Uterus (tissue), 4 donors: Measurements from ENCODE around the gene RIPOR1. TPM values are rescaled to one million over a fixed set of nuclear protein-coding genes. Genes with fewer than 3 reads are reported as not detected.

Source experiments
- DNase-seq, 2 donors: peaks; one replicate each; pipeline ENCODE4 v3.0.0-alpha.2; 2019 to 2020
- H3K27ac ChIP-seq, 2 donors: fragments of 200-600 bp; sonication (generic); 1 replicate in 1 of 2; 2 replicates in 1 of 2; pipeline ENCODE4 v1.5.1; 2016 to 2018
- H3K27me3 ChIP-seq, 2 donors: fragments of 200-600 bp; sonication (generic); one replicate each; pipeline ENCODE4 v1.5.1; 2018 to 2019; ENCODE audit warnings: control low read depth in 1 of 2
- H3K36me3 ChIP-seq, 2 donors: fragments of 200-600 bp; sonication (generic); one replicate each; pipeline ENCODE4 v1.5.1; 2019; ENCODE audit warnings: control low read depth in 1 of 2
- H3K4me1 ChIP-seq, 2 donors: fragments of 200-600 bp; sonication (generic); one replicate each; pipeline ENCODE4 v1.5.1; 2018 to 2019; ENCODE audit warnings: control low read depth in 1 of 2
- H3K4me3 ChIP-seq, 2 donors: fragments of 200-600 bp; sonication (generic); 1 replicate in 1 of 2; 2 replicates in 1 of 2; pipeline ENCODE4 v1.5.1; 2018 to 2019; ENCODE audit warnings: mild to moderate bottlenecking in 1 of 2
- H3K9me3 ChIP-seq, 2 donors: fragments of 200-600 bp; sonication (generic); one replicate each; pipeline ENCODE4 v1.5.1; 2019; ENCODE audit warnings: control low read depth in 1 of 2
- CTCF ChIP-seq, 4 experiments: fragments of 200-600 bp in 2 of 4; fragments of 450-650 bp in 2 of 4; sonication (generic) in 2 of 4; IDR thresholded peaks; one replicate each; pipeline ENCODE4 v1.5.1; 2016 to 2019; ENCODE audit warnings: antibody characterized with exemption in 4 of 4, mild to moderate bottlenecking in 2 of 4, moderate library complexity in 1 of 4
- POLR2A ChIP-seq, 2 donors: fragments of 450-650 bp; IDR thresholded peaks; one replicate each; pipeline ENCODE4 v1.6.1; 2016; ENCODE audit warnings: antibody characterized with exemption in 2 of 2, mild to moderate bottlenecking in 1 of 2, moderate library complexity in 1 of 2
- intact Hi-C: fragments of 100-400 bp; cut with DNase I; formaldehyde crosslinking; loops from one replicate; pipeline ENCODE4 v1.15.1; 2023; ENCODE audit warnings: low total_unique reads
- total RNA-seq, 4 donors: library from RNA; depleted of rRNA in 3 of 4; stranded (reverse); fragments of >200 nt in 3 of 4; gene quantifications; one replicate each; pipeline versions ENCODE4 v1.1.0 to v1.2.4, GENCODE V29; 2014 to 2023
- donor health status: DM: yes; HTN: yes; CAD: no.

RIPOR1 gene
- total RNA-seq, 4 donors from 2014 or later: 48.2 to 137 (median 57.4) TPM

- no peaks in the 10 kb centered on the region for H3K36me3 ChIP-seq
- H3K27me3 ChIP-seq: no peaks in the 10 kb centered on the region
- peaks cover 0 to 15% of the 10 kb centered on the region in 2 donors for H3K4me1 ChIP-seq
- H3K27ac ChIP-seq: no peak overlapping the region
- intact Hi-C loops: no loop called here
- TF ChIP-seq POLR2A (IDR thresholded peaks at IDR 0.05): no peak
- TF ChIP-seq CTCF (IDR thresholded peaks at IDR 0.05): no peak
- no peak overlapping the region for H3K4me3 ChIP-seq
- H3K9me3 ChIP-seq: no peaks in the 10 kb centered on the region
- no peak for DNase-seq
Observed at GRCh38 chr16:67539691-67540635, 11.3 kb downstream of the RIPOR1 start.

GRCh38 chr16:67540756-67541155 lies 12.1 kb downstream of the RIPOR1 start:
- TF ChIP-seq CTCF (IDR thresholded peaks at IDR 0.05): no peak
- no peak for TF ChIP-seq POLR2A (IDR thresholded peaks at IDR 0.05)
- H3K9me3 ChIP-seq: no peaks in the 10 kb centered on the region
- no peak overlapping the region for H3K4me3 ChIP-seq
- no peak for DNase-seq
- H3K27me3 ChIP-seq: no peaks in the 10 kb centered on the region
- no peak overlapping the region for H3K27ac ChIP-seq
- peaks cover 0 to 15% of the 10 kb centered on the region in 2 donors for H3K4me1 ChIP-seq
- intact Hi-C loops: no loop called here
- no peaks in the 10 kb centered on the region for H3K36me3 ChIP-seq

GRCh38 chr16:67541391-67542263 lies 13.0 kb downstream of the RIPOR1 start:
- H3K27me3 ChIP-seq: no peaks in the 10 kb centered on the region
- no peak overlapping the region for H3K4me3 ChIP-seq
- no peaks in the 10 kb centered on the region for H3K36me3 ChIP-seq
- no peak overlapping the region for H3K27ac ChIP-seq
- intact Hi-C loops: no loop called here
- peaks cover 0 to 21% of the 10 kb centered on the region in 2 donors for H3K4me1 ChIP-seq
- DNase-seq: no peak
- H3K9me3 ChIP-seq: no peaks in the 10 kb centered on the region
- TF ChIP-seq POLR2A (IDR thresholded peaks at IDR 0.05) (no peak), CTCF (IDR thresholded peaks at IDR 0.05) (no peak)

- TF ChIP-seq POLR2A (IDR thresholded peaks at IDR 0.05) (no peak), CTCF (IDR thresholded peaks at IDR 0.05) (no peak)
- Histone ChIP-seq H3K36me3 (no peaks in the 10 kb centered on the region), H3K27ac (peak overlapping the region in 1 of 2 donors; percentile 44), H3K4me3 (no peak overlapping the region), H3K4me1 (peaks cover 0 to 21% of the 10 kb centered on the region in 2 donors), H3K9me3 (no peaks in the 10 kb centered on the region), H3K27me3 (no peaks in the 10 kb centered on the region)
- intact Hi-C loops: no loop called here
- DNase-seq: peak in 1 of 2 donors; percentile 57
Observed at GRCh38 chr16:67542464-67542863, 13.8 kb downstream of the RIPOR1 start.
